Ascending aorta (tissue), 2 donors: ENCODE data around the gene TPRG1L. TPM values are rescaled to one million over a fixed set of nuclear protein-coding genes. Genes with fewer than 3 reads are reported as not detected.

ENCODE experiments used
- DNase-seq, 2 donors: peaks; one replicate each; pipeline ENCODE4 v3.0.0-alpha.2; 2019; ENCODE audit warnings: low spot score in 2 of 2
- H3K27ac ChIP-seq, 2 donors: fragments of 200-600 bp; sonication (generic); one replicate each; pipeline ENCODE4 v1.5.1; 2016 to 2017; ENCODE audit warnings: mild to moderate bottlenecking in 1 of 2
- H3K27me3 ChIP-seq: fragments of 200-600 bp; sonication (generic); one replicate; pipeline ENCODE4 v1.5.1; 2017
- H3K36me3 ChIP-seq, 2 donors: fragments of 200-600 bp; sonication (generic); one replicate each; pipeline ENCODE4 v1.5.1; 2016
- H3K4me1 ChIP-seq, 2 donors: fragments of 200-600 bp; sonication (generic); one replicate each; pipeline ENCODE4 v1.5.1; 2016 to 2017; ENCODE audit warnings: mild to moderate bottlenecking in 1 of 2
- H3K4me3 ChIP-seq, 2 donors: fragments of 200-600 bp; sonication (generic); one replicate each; pipeline ENCODE4 v1.5.1; 2016 to 2017; ENCODE audit warnings: mild to moderate bottlenecking in 1 of 2
- H3K9me3 ChIP-seq, 2 donors: fragments of 200-600 bp; sonication (generic); one replicate each; pipeline ENCODE4 v1.5.1; 2016
- CTCF ChIP-seq, 3 experiments: fragments of 200-600 bp in 2 of 3; fragments of 450-650 bp in 1 of 3; sonication (generic) in 2 of 3; IDR thresholded peaks; one replicate each; pipeline ENCODE4 v1.5.1; 2016 to 2019; ENCODE audit warnings: antibody characterized with exemption in 3 of 3, mild to moderate bottlenecking in 1 of 3, moderate library complexity in 1 of 3
- intact Hi-C: fragments of 100-400 bp; cut with DNase I; formaldehyde crosslinking; loops from one replicate; pipeline ENCODE4 v1.15.1; 2023
- total RNA-seq: library from RNA; depleted of rRNA; stranded (reverse); fragments of >200 nt; gene quantifications from one replicate; pipeline ENCODE4 v1.1.0, GENCODE V29; 2016

Gene TPRG1L
- total RNA-seq, 1 donor from 2014 or later, result 18.9 TPM

GRCh38 chr1:3609016-3609768 lies 15.6 kb upstream of the TPRG1L start:
- DNase-seq, result no peak
- H3K27ac ChIP-seq, result no peak overlapping the region
- intact Hi-C loops, result no loop called here
- no peaks in the 10 kb centered on the region for H3K36me3 ChIP-seq
- TF ChIP-seq CTCF (IDR thresholded peaks at IDR 0.05), result no peak
- no peak overlapping the region for H3K4me3 ChIP-seq
- peaks cover 3 to 15% of the 10 kb centered on the region in 2 donors for H3K4me1 ChIP-seq
- H3K27me3 ChIP-seq, result peaks cover 6% of the 10 kb centered on the region
- no peaks in the 10 kb centered on the region for H3K9me3 ChIP-seq

- Histone ChIP-seq H3K27ac (no peak overlapping the region), H3K4me1 (peaks cover 3 to 15% of the 10 kb centered on the region in 2 donors), H3K36me3 (no peaks in the 10 kb centered on the region), H3K27me3 (peaks cover 6% of the 10 kb centered on the region), H3K9me3 (no peaks in the 10 kb centered on the region), H3K4me3 (no peak overlapping the region)
- no peak for DNase-seq
- intact Hi-C loops, result no loop called here
- no peak for TF ChIP-seq CTCF (IDR thresholded peaks at IDR 0.05)
These were observed 14.9 kb upstream of the TPRG1L start for GRCh38 chr1:3609769-3610526.

- H3K27ac ChIP-seq, result no peak overlapping the region
- no peak for TF ChIP-seq CTCF (IDR thresholded peaks at IDR 0.05)
- H3K27me3 ChIP-seq, result peaks cover 6% of the 10 kb centered on the region
- intact Hi-C loops, result no loop called here
- H3K4me1 ChIP-seq, result peaks cover 3 to 15% of the 10 kb centered on the region in 2 donors
- H3K4me3 ChIP-seq, result peak overlapping the region; percentile 53 to 59
- DNase-seq, result no peak
- no peaks in the 10 kb centered on the region for H3K36me3 ChIP-seq
- no peaks in the 10 kb centered on the region for H3K9me3 ChIP-seq
These were observed 14.2 kb upstream of the TPRG1L start for GRCh38 chr1:3610527-3611169.

GRCh38 chr1:3611170-3612019 lies 13.4 kb upstream of the TPRG1L start, which contains the start of gene MEGF6:
Gene MEGF6, minus strand, starts transcription at chr1:3611508. Its CDS starts 240 bp downstream, at chr1:3611268.
- Histone ChIP-seq H3K4me1 (peaks cover 3 to 15% of the 10 kb centered on the region in 2 donors), H3K9me3 (no peaks in the 10 kb centered on the region), H3K27me3 (peaks cover 6% of the 10 kb centered on the region), H3K36me3 (no peaks in the 10 kb centered on the region), H3K4me3 (peak within 1 kb of the TSS; percentile 53 to 59), H3K27ac (no peak within 1 kb of the TSS)
- intact Hi-C loops, result no loop called here
- DNase-seq, result no peak
- TF ChIP-seq CTCF (IDR thresholded peaks at IDR 0.05), result no peak

- no peak for DNase-seq
- intact Hi-C loops, result no loop called here
- no peaks in the 10 kb centered on the region for H3K36me3 ChIP-seq
- H3K4me3 ChIP-seq, result peak overlapping the region in 1 of 2 donors; percentile 59
- peaks cover 6% of the 10 kb centered on the region for H3K27me3 ChIP-seq
- no peak for TF ChIP-seq CTCF (IDR thresholded peaks at IDR 0.05)
- H3K4me1 ChIP-seq, result peaks cover 3 to 15% of the 10 kb centered on the region in 2 donors
- no peak overlapping the region for H3K27ac ChIP-seq
- H3K9me3 ChIP-seq, result no peaks in the 10 kb centered on the region
These were observed 12.7 kb upstream of the TPRG1L start for GRCh38 chr1:3612123-3612522.
